ENCODE results near the gene PLGRKT.
"Not testable (repeated sequence)": the region's sequence is repeated elsewhere in the genome, so short reads cannot be mapped to it uniquely, and the experiment has no call there.

Gene PLGRKT, protein sequence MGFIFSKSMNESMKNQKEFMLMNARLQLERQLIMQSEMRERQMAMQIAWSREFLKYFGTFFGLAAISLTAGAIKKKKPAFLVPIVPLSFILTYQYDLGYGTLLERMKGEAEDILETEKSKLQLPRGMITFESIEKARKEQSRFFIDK

GRCh38 chr9:5437254-5438216 is at the start of gene PLGRKT:
Gene PLGRKT, minus strand, starts transcription at chr9:5437925. Its CDS starts 5,948 bp downstream, at chr9:5431977.
- DNase-seq, result peak; percentile 89

DNA sequence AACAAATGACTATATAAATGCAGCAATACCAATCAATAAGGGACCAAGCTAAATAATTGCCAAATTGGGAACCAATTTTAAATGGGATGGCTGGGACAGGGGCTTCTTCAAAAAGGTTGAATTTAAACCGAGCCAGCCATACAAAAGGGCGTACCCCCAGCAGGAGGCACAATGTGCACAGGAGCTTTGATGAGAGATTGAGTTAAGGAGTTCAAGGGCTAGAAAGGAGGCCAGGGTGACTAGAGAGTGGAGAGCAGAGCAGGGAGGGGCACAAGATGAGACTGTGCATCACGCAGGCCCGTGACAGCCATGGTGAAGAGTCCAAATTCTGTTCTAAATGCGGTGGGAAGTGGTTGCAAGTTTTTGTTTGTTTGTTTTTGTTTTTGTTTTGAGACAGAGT is 49.3 kb upstream of the PLGRKT start:
- no peak for DNase-seq

DNA sequence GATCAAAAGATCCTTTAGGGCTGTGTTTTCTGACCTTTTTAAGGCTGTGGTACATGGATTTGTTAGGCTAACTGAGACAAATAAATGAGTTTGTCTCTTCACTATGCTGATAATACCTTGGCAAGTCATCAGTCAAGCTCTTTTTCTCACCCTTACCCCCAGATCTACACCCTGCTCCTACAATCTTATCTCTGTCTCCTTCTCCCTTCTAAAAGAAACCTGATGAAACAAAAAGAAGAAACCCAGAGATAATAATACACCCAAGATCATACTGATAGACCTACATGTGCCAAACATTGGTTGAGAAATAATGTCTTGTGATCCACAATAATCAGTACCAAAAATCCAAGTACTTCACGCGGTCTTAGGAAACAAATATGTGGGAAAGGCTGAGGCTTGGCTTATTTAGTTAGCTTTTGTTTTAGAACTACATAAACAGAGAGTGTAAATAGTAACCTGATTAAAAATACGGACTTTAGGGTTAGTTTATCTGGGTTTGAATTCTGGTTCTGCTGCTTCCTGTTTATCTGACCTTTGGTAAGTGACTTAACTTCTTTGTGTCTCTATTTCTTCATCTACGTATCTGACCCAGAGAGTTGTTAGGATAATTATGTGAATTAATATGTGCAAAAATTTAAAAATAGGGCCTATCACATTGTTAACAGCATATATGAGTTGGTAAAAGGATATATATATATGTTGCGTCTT is 47.8 kb upstream of the PLGRKT start:
- no peak for DNase-seq

DNA sequence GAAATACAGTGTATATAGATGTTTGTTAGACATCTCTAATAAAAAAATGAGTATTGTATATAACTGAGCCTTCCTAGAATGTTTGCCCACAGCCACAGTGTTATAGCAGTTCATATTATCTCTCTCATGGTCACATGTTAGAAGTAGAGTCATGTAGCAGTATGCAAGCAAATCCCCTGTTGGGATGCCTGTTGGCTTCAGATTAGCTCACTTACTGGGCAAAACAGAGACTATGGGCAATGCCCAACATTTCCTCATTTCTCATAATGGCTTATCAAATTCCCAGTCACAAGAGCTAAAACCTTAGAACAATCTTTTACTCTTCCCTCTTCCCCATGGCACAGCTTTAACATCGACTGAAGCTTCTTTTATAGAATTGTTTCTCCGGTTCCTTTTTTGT is 45.6 kb upstream of the PLGRKT start:
- DNase-seq, result no peak

- no peak for DNase-seq
These were observed 44.5 kb upstream of the PLGRKT start for GRCh38 chr9:5482194-5482593.

- DNase-seq, result no peak
These were observed 43.8 kb upstream of the PLGRKT start for GRCh38 chr9:5481322-5482040.

GRCh38 chr9:5480919-5481318 is 43.2 kb upstream of the PLGRKT start:
- no peak for DNase-seq

DNA sequence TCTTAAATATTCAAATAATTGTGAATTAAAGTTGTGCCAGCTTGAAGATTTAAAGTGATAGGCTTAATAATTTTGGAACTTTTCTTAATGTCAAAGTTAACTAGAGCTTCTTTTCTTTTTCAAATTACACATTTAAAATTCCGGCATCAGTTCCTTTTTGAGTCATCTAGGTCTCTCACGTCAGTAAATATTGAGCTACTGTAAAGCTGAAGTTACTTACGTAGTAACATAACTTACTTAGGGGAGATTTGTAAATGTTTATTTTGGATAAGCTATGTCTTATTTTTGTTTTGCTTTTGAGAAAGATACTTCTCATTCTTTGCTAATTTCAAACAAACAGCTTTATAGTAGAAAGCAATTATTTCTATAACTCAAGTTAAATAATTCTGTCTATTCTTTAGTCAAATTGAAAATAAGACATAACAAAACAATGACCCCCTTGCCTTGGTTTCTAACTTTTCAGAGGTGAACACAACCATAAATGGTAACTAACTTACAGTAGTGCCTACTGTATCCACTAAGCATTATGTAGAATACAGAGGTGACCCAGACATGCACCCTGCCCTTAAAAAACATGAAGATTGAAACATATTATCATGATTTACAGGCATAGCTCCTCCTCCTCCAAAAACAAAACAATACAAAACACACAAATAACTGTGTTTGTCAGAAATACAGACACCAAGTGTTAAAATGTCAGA is 42.4 kb upstream of the PLGRKT start:
- no peak for DNase-seq

- DNase-seq, result no peak
These were observed 40.5 kb upstream of the PLGRKT start for GRCh38 chr9:5478206-5478605.

DNA sequence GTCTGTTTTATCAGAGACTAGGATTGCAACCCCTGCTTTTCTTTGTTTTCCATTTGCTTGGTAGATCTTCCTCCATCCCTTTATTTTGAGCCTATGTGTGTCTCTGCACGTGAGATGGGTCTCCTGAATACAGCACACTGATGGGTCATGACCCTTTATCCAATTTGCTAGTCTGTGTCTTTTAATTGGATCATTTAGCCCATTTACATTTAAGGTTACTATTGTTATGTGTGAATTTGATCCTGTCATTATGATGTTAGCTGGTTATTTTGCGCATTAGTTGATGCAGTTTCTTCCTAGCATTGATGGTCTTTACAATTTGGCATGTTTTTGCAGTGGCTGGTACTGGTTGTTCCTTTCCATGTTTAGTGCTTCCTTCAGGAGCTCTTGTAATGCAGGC is 37.9 kb upstream of the PLGRKT start:
- not testable (repeated sequence) for DNase-seq

- DNase-seq, result no peak
These were observed 33.1 kb upstream of the PLGRKT start for GRCh38 chr9:5470816-5471215.

DNA sequence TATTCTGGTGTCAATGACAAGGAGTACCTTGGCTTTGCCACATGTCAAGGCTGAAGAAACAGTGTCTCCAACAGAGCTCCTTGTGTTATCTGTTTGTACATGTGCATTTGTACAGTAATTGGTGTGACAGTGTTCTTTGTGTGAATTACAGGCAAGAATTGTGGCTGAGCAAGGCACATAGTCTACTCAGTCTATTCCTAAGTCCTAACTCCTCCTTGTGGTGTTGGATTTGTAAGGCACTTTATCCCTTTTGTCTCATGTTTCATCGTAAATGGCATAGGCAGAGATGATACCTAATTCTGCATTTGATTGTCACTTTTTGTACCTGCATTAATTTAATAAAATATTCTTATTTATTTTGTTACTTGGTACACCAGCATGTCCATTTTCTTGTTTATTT is 32.4 kb upstream of the PLGRKT start:
- DNase-seq, result no peak

DNA sequence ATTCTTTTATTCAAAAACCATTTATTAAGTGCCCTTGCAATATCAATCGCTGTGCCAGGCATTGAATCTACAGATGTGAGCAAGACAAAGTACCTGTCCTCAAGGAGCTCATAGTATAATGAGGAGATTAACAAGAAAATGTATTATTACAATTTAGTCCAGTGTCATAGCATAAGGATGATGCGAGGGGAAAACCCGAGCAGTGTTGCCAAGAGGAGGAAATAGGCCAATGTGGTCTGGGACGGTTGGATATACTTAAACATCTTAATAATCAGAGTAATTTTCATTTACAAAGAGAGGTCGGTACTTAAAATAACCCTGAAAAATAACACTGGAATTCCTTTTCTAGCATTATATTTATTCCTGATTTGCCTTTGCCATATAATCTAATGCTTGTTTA is 31.1 kb upstream of the PLGRKT start:
- no peak for DNase-seq

DNA sequence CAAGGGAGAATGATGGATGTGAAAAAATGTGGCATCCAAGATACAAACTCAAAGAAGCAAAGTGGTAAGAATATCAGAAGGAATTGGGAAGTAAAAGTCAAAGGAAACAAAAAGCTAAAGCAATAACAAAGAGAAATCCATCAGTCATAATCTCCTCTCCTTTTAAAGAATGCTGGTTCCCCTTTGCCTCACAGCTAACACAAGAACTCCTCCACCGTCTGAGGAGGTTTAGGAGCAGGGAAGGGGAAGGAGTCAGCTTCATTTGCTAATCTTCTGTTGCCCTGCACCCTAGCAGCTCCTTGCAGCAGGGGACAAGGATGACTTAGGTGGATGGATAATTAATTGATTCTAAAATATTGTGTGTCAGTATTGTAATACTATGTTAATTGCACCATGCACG is 29.0 kb upstream of the PLGRKT start:
- no peak for DNase-seq

GRCh38 chr9:5466005-5466404 is 28.3 kb upstream of the PLGRKT start:
- no peak for DNase-seq

DNA sequence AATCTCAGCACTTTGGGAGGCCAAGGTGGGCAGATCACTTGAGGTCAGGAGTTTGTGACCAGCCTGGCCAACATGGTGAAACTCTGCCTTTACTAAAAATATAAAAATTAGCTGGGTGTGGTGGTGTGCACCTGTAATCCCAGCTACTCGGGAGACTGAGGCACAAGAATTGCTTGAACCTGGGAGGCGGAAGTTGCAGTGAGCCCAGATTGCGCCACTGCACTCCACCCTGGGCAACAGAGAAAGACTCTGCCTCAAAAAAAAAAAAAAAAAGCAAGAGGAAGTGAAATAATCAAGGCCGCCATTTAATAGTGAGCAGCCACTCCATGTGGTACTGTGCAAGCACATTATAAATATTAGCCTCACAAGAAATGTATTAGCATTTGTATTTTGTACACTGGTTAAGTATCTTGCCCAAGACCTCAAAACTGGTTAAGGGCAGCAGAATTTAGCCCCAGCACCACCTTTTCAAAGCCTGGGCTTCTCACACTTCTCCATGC is 27.2 kb upstream of the PLGRKT start:
- not testable (repeated sequence) for DNase-seq

DNA sequence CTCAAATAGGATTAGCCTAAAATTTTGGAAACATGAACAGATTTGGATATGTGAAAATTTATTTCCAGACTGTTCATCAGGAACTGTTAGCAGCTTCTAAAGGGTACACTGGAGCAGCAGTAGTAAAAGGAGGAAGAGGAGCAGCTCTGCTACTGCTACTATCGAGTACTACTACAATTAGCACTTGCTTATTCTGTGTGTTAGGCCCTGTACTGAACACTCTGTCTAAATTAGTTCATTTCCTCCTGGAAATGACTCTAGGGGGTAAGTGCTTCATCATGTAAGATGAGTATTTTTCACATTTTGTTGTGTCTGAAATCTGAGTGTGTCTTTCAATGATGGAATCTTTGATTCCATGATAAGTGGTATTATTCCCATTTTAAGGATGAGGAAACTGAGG is 22.4 kb upstream of the PLGRKT start:
- no peak for DNase-seq

DNA sequence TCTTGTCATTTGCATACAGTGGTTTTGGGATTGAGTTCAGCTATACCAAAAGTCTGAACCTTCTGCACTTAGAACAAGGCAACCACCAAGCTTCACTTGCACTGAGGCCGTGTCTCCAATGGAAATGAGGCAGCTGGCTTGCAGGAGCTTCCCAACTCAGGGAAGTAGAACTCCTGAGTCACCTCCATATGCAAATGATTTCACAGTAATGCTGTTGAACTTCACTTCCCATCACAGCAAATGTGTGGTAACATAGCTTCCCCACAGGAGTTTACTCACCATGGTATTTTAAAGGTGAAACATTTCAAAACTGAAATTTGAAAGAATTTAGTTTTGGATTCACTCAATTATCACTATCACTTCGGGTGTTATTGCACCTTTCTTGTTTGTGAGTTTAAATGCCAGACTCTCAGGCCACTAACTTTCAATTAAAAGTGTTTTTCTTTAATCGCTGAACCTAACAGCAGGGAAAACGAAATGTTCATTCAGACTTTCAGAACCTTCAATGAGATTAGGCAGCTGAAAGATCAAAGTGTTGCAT is 21.6 kb upstream of the PLGRKT start:
- no peak for DNase-seq

DNA sequence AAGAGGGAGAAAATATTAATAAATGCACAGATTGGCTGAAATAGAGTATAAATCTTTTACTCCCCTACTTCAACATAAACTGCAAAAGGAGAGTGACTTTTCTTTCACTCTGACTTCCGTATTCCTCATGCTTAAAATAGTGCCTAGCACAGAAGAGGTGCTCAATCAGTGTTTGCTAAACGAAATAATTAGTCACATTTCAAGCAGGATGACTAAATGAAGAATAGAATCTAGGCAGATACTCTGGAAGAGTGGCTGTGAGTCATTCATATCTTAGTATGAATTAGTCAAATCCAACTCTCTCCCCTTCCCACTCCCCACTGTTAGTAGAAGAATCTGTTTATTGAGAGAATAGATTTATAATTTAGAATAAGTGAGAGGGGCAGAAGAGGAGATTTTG is 17.5 kb upstream of the PLGRKT start:
- DNase-seq, result no peak

DNA sequence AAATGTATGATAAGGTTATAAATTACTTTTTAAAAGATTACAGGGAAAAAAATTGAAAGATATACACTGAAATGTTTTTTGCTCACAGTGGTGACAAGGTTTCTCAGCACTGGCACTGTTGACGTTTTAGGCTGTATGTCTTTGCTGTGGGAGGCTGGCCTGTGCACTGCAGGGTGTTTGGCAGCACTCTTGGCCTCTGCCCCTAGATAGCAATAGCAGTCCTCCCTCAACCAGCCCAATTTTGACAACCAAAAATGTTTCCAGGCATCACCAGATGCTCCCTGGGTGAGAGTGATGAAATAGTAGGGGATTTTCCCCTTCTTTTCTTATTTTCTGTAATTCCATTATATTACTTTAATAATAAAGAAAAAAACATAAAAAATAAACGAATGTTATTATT is 15.9 kb upstream of the PLGRKT start:
- no peak for DNase-seq

DNA sequence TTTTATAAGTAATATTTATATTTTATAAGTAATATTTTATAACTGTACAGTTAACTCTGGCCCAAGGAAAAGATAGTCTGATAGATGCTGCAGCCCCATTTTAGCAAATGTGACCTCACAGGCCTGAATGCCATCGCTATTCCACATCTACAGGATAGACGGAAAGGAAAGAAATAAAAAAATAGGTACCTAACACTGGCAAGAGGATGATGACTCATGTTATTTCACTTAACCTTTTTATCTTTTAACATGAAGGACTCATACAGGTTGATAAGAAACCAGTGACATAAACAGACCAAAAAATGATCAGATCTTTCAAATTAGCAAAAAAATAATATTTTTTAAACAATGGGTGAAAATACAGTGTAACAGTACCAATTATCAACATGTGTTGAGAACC is 15.3 kb upstream of the PLGRKT start:
- DNase-seq, result no peak

DNA sequence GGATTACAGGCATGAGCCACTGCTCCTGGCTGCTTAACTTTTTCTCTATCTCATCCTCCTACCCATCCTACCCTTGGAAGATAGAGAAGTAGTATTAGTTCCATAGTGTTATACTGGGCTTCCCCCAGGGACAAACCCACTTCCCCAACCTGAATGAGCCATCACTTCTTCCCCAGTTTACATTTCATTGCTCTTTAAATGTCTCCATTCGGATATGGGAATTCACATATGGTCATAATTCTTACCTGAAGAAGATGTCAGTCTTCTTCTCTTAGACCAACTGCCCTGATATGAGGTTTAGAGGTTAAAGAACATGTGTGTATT is 14.5 kb upstream of the PLGRKT start:
- DNase-seq, result no peak

All from DMS153 (cell line).